ENCODE measurements around the gene ZBTB3. TPM values are rescaled to one million over a fixed set of nuclear protein-coding genes. Genes with fewer than 3 reads are reported as not detected.

The ZBTB3 gene
- total and polyA plus RNA-seq, 2 of the 8 experiments (the other 6 are each of a cell fraction or from before 2014, with no cell fraction given): 30.2 to 76.9 TPM

- 89% methylated on average over 2 of the region's 2 CpGs; no CpG with 5 or more reads in 1 of the 2 experiments for WGBS, 2 experiments (ENCODE audit: extremely low coverage in 1 of 2, insufficient coverage in 1 of 2, insufficient read length in 1 of 2, insufficient replicate concordance in 2 of 2, low coverage in 1 of 2, low lambda C conversion rate in 2 of 2, missing lambda C conversion rate in 1 of 2)
- H3K27ac ChIP-seq (ENCODE audit: low read depth, low read length): peak overlapping the region; percentile 13; the same call in 1 of the 2 replicates
- DNase-seq (ENCODE audit: low read depth in 1 of 2, low spot score in 2 of 2): no peak
- no peak overlapping the region for H4K8ac ChIP-seq (ENCODE audit: extremely low read depth, insufficient read depth, low read length)
- no peak overlapping the region for H3K23ac ChIP-seq (ENCODE audit: insufficient read length)
- no peak overlapping the region for H3K9ac ChIP-seq (replicated peaks in 1 of 4; ENCODE audit: extremely low read depth in 1 of 4, low read depth in 3 of 4, low read length in 3 of 4)
- TF ChIP-seq, protein P1, sequence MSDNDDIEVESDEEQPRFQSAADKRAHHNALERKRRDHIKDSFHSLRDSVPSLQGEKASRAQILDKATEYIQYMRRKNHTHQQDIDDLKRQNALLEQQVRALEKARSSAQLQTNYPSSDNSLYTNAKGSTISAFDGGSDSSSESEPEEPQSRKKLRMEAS (IDR thresholded peaks at IDR 0.05): no peak
- TF ChIP-seq POU5F1 (IDR thresholded peaks at IDR 0.05; ENCODE audit: low read depth, low read length) (no peak), JUN (IDR thresholded peaks at IDR 0.05; ENCODE audit: low read depth, low read length) (no peak), TBP (IDR thresholded peaks at IDR 0.05; ENCODE audit: low read depth, low read length) (no peak)
- H2BK12ac ChIP-seq (ENCODE audit: low read depth, low read length): no peak overlapping the region
- no peak overlapping the region for H2BK120ac ChIP-seq (replicated peaks; ENCODE audit: low read depth, low read length)
- ChIA-PET POLR2A (ENCODE audit: partially characterized antibody) (interaction anchor here (0.9 to 61.4 kb wide), 9 partner anchors 10 to 176 kb away, joined by 3 to 2041 read pairs (median 5); partner anchors contain the start of genes C11orf98, CSKMT, GANAB and HNRNPUL2), CTCF (ENCODE audit: partially characterized antibody) (interaction anchor here (0.8 to 4.0 kb wide), 5 partner anchors 10 to 73 kb away, joined by 3 to 26 read pairs (median 4); partner anchors contain the start of gene TAF6L)
- H4K20me1 ChIP-seq (replicated peaks in 1 of 2; ENCODE audit: control insufficient read depth in 1 of 2, insufficient read depth in 2 of 2, low read length in 2 of 2): peaks cover 0 to 3% of the 10 kb centered on the region in 2 experiments
- no peak overlapping the region for H2BK20ac ChIP-seq (ENCODE audit: low read length)
- no peak for FAIRE-seq
- H4K5ac ChIP-seq (ENCODE audit: insufficient read length, low read depth, low read length): no peak overlapping the region
- peaks cover 0 to 27% (median 11%) of the 10 kb centered on the region in 4 experiments; a peak in 6 of 7 replicates for H3K4me1 ChIP-seq (replicated peaks in 1 of 4; ENCODE audit: control insufficient read depth in 3 of 4, insufficient read depth in 4 of 4, low read length in 3 of 4)
- peaks cover 8% of the 10 kb centered on the region for H3K23me2 ChIP-seq (ENCODE audit: low read depth, low read length)
- H2BK15ac ChIP-seq (ENCODE audit: low read length): no peak overlapping the region
- no peaks in the 10 kb centered on the region; a peak in 1 of 7 replicates for H3K27me3 ChIP-seq (replicated peaks in 1 of 4; ENCODE audit: control insufficient read depth in 3 of 4, extremely low read depth in 1 of 4, insufficient read depth in 3 of 4, low read length in 3 of 4)
- no peak overlapping the region for H2AK5ac ChIP-seq (ENCODE audit: low read depth, low read length)
- no peak overlapping the region for H3K4me2 ChIP-seq (ENCODE audit: insufficient read depth in 1 of 2, low read depth in 2 of 2, low read length in 2 of 2)
- H3K36me3 ChIP-seq (ENCODE audit: control insufficient read depth in 2 of 4, insufficient read depth in 4 of 4, low read length in 3 of 4): peaks cover 26 to 76% (median 54%) of the 10 kb centered on the region in 4 experiments
- H3K4me3 ChIP-seq (ENCODE audit: extremely low read depth in 1 of 4, insufficient read depth in 2 of 4, low read depth in 3 of 4, low read length in 4 of 4): no peak overlapping the region
- H2BK5ac ChIP-seq (ENCODE audit: low read depth, low read length): no peak overlapping the region
- no peak overlapping the region for H3K14ac ChIP-seq (ENCODE audit: insufficient read length)
- no peak overlapping the region for H2AFZ ChIP-seq (ENCODE audit: low read length)
- peaks cover 0 to 11% of the 10 kb centered on the region in 2 experiments; a peak in 2 of 4 replicates for H3K79me2 ChIP-seq (ENCODE audit: control insufficient read depth in 1 of 2, insufficient read depth in 2 of 2, low read length in 2 of 2)
- H3K79me1 ChIP-seq (ENCODE audit: low read depth, low read length): no peaks in the 10 kb centered on the region; the same call in 1 of the 2 replicates
- no peaks in the 10 kb centered on the region for H3K9me3 ChIP-seq (ENCODE audit: insufficient read depth in 2 of 2, low read depth in 1 of 2, low read length in 1 of 2)
- H3K18ac ChIP-seq (ENCODE audit: extremely low read depth, low read length): no peak overlapping the region; the same call in 1 of the 2 replicates
- H3K4ac ChIP-seq (replicated peaks; ENCODE audit: insufficient read length, low read depth, low read length): no peak overlapping the region
- H4K91ac ChIP-seq (replicated peaks; ENCODE audit: insufficient read length, low read length): no peak overlapping the region
- H3K56ac ChIP-seq (replicated peaks; ENCODE audit: insufficient read length, low read depth, low read length): no peak overlapping the region
These were observed 40.6 kb downstream of the ZBTB3 start for GRCh38 chr11:62713343-62713742.
